Measurements from ENCODE around the gene C2orf76. TPM values are rescaled to one million over a fixed set of nuclear protein-coding genes. Genes with fewer than 3 reads are reported as not detected.

Gene C2orf76
- total and polyA plus RNA-seq, 4 donors = 17.4 to 29.5 (median 21.3) TPM

DNA sequence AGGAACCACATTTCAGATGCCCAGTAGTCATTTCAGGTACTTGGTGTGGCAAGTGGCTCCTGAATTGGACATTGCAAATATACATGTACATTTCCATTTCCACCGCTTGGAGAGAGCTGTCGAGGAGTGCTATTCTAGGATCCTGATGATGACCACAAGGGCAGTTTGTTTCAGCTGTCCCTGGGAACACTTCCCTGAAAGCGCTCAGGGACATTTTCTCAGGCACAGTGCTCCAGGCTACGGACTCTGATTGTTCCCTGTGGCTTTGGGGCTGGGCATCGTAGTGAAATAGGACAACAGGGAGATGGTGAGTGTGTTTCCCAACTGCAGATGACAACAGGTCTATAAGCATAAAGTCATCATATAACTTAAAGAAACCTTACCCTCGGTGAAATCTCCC, 3.2 kb upstream of the C2orf76 start:
- Histone ChIP-seq H3K36me3 (ENCODE audit: control insufficient read depth, insufficient read depth, low read length) (peaks cover 21% of the 10 kb centered on the region), H3K27ac (ENCODE audit: low read depth, low read length) (peak overlapping the region; percentile 82), H3K9me3 (ENCODE audit: control insufficient read depth, insufficient read depth, low read length) (no peaks in the 10 kb centered on the region), H3K4me3 (ENCODE audit: low read depth, low read length) (no peak overlapping the region), H3K4me1 (ENCODE audit: control insufficient read depth, insufficient read depth, low read length) (peaks cover 56% of the 10 kb centered on the region), H3K27me3 (ENCODE audit: control insufficient read depth, insufficient read depth, low read length) (no peaks in the 10 kb centered on the region)
- 42% methylated on average over 3 of the region's 6 CpGs for WGBS (ENCODE audit: insufficient coverage)
- no peak for DNase-seq (ENCODE audit: low read depth in 4 of 6, low spot score in 6 of 6)

DNA sequence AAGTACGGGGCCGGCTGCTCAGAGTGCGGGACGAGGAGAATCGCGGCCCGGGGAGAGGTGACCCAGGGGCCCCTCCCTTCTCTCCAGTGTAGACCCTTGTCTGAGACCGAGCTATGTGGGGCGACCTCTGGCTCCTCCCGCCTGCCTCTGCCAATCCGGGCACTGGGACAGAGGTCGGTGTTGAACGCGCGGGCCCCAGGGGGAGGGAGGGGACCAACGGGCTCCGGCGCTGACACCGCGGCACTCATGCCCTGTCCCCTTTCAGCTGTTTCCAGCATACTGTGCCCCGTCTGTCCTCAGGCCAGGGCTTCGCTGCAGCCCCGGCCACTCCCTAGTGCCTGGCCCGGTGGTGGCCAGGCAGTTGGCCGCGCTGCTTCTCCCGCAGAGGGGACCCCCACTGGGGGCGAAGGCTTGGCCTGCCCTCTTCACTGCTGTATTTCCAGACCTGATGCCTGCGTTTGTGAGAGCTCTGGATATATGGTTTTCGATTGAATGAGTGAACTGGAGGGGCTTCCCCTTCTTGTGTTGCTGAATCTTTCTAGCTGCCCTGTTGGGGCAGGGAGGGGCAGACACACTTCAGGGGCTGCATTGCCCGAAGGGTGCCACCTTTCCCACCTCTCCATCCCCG, 952 bp upstream of the C2orf76 start:
- DNase-seq (ENCODE audit: low read depth in 4 of 6, low spot score in 6 of 6) = peak in 4 of 6 donors; percentile 29 to 78 (median 52)
- Histone ChIP-seq H3K9me3 (ENCODE audit: control insufficient read depth, insufficient read depth, low read length) (no peaks in the 10 kb centered on the region), H3K4me1 (ENCODE audit: control insufficient read depth, insufficient read depth, low read length) (peaks cover 46% of the 10 kb centered on the region), H3K4me3 (ENCODE audit: low read depth, low read length) (peak overlapping the region; percentile 92), H3K27me3 (ENCODE audit: control insufficient read depth, insufficient read depth, low read length) (no peaks in the 10 kb centered on the region), H3K27ac (ENCODE audit: low read depth, low read length) (peak overlapping the region; percentile 95), H3K36me3 (ENCODE audit: control insufficient read depth, insufficient read depth, low read length) (peaks cover 10% of the 10 kb centered on the region)
- 2% methylated on average over 30 of the region's 32 CpGs for WGBS (ENCODE audit: insufficient coverage)

DNA sequence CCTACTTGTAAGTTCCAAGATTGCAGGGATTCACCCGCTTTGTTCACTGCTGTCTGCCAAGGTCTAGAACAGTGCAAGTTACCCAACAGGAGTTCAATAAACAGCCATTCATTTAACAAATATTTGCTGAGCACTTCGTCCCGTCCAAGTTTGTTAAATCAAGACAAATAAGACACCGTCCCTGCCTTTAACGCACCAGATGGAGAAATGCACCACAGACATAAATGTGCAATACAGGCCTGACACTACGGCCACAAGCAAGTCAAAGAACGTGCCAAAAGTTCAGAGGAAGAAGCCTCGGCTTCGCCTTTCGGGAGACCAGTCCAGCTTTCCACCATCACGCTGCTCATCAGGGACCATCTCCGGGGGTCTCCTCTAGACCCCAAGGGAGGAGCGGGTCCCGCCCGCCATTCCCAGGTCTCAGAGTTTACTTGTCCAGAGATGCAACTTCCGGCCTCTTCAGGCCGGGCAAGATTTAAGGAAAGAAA, 429 bp downstream of the C2orf76 start:
- DNase-seq (ENCODE audit: low read depth in 4 of 6, low spot score in 6 of 6) = no peak
- Histone ChIP-seq H3K27me3 (ENCODE audit: control insufficient read depth, insufficient read depth, low read length) (no peaks in the 10 kb centered on the region), H3K4me3 (ENCODE audit: low read depth, low read length) (peak overlapping the region; percentile 92), H3K36me3 (ENCODE audit: control insufficient read depth, insufficient read depth, low read length) (peaks cover 3% of the 10 kb centered on the region), H3K4me1 (ENCODE audit: control insufficient read depth, insufficient read depth, low read length) (peaks cover 35% of the 10 kb centered on the region), H3K27ac (ENCODE audit: low read depth, low read length) (peak overlapping the region; percentile 81), H3K9me3 (ENCODE audit: control insufficient read depth, insufficient read depth, low read length) (no peaks in the 10 kb centered on the region)
- WGBS (ENCODE audit: insufficient coverage) = 1% methylated on average over 17 of the region's 17 CpGs

DNA sequence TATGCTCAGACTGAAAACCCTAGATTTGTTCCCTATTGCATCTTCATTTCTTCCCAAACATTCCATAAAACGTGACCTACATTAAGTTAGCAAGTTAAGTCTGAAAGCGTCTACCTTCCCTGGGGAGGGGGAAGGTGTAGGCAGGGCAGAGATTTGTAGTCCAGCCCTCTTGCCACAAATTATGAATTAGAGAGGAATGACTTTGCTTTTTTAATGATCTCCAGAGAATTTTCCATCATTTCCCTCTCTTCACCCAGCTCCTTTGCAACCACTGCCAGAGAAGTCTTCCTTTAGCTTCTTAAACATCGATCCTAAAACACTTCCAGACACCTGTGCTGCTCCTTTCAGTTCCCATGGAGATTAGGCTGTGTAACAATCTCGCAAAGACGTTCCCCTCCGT, 1.2 kb downstream of the C2orf76 start:
- no peaks in the 10 kb centered on the region for H3K9me3 ChIP-seq (ENCODE audit: control insufficient read depth, insufficient read depth, low read length)
- peak overlapping the region; percentile 92 for H3K4me3 ChIP-seq (ENCODE audit: low read depth, low read length)
- WGBS (ENCODE audit: insufficient coverage) = 32% methylated on average over 4 of the region's 6 CpGs
- DNase-seq (ENCODE audit: low read depth in 4 of 6, low spot score in 6 of 6) = no peak
- H3K36me3 ChIP-seq (ENCODE audit: control insufficient read depth, insufficient read depth, low read length) = peaks cover 3% of the 10 kb centered on the region
- peaks cover 29% of the 10 kb centered on the region for H3K4me1 ChIP-seq (ENCODE audit: control insufficient read depth, insufficient read depth, low read length)
- H3K27me3 ChIP-seq (ENCODE audit: control insufficient read depth, insufficient read depth, low read length) = no peaks in the 10 kb centered on the region
- no peak overlapping the region for H3K27ac ChIP-seq (ENCODE audit: low read depth, low read length)

DNA sequence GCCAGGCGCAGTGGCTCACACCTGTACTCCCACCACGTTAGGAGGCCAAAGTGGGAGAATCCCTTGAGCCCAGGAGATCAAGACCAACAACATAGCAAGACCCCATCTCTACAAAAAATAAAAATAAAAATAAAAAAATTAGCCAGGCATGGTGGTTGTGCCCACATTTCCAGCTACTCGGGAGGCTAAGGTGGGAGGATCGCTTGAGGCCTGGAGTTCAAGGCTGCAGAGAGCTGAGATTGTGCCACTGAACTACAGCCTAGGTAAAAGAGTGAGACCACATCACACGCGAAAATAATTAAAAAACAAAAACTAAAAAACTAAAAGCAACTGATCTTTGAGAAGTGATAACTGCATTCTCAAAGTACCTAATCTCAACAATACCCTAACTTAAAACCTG, 1.8 kb downstream of the C2orf76 start:
- Histone ChIP-seq H3K27ac (ENCODE audit: low read depth, low read length) (no peak overlapping the region), H3K36me3 (ENCODE audit: control insufficient read depth, insufficient read depth, low read length) (peaks cover 3% of the 10 kb centered on the region), H3K4me3 (ENCODE audit: low read depth, low read length) (no peak overlapping the region), H3K4me1 (ENCODE audit: control insufficient read depth, insufficient read depth, low read length) (peaks cover 29% of the 10 kb centered on the region), H3K9me3 (ENCODE audit: control insufficient read depth, insufficient read depth, low read length) (no peaks in the 10 kb centered on the region), H3K27me3 (ENCODE audit: control insufficient read depth, insufficient read depth, low read length) (no peaks in the 10 kb centered on the region)
- no peak for DNase-seq (ENCODE audit: low read depth in 4 of 6, low spot score in 6 of 6)
- 100% methylated on average over 4 of the region's 6 CpGs for WGBS (ENCODE audit: insufficient coverage)

DNA sequence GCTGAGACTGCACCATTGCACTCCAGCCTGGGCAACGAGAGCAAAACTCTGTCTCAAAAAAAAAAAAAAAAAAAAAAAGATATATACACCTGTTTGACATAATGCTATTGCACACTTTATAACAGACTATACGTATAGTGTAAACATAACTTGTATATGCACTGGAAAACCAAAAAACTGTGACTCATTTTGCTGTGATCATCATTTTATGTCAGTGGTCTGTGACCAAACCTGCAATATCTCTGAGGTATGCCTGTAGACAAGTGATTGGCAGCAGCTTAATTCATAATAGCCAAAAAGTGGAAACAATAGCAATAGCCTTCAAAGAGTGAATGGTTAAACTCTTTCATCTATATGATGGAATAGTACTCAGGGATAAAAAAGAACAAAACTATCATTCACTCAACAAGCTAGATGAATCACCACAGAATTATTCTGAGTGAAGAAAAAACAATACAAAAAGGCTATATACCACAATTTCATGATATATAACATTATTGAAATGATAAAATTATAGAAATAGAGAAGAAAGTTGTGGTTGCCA, 6.1 kb downstream of the C2orf76 start:
- no peak for DNase-seq (ENCODE audit: low read depth in 4 of 6, low spot score in 6 of 6)
- Histone ChIP-seq H3K9me3 (ENCODE audit: control insufficient read depth, insufficient read depth, low read length) (no peaks in the 10 kb centered on the region), H3K4me3 (ENCODE audit: low read depth, low read length) (no peak overlapping the region), H3K27me3 (ENCODE audit: control insufficient read depth, insufficient read depth, low read length) (no peaks in the 10 kb centered on the region), H3K4me1 (ENCODE audit: control insufficient read depth, insufficient read depth, low read length) (no peaks in the 10 kb centered on the region), H3K36me3 (ENCODE audit: control insufficient read depth, insufficient read depth, low read length) (no peaks in the 10 kb centered on the region), H3K27ac (ENCODE audit: low read depth, low read length) (no peak overlapping the region)
- no CpG with 5 or more reads among the region's 2 CpGs for WGBS (ENCODE audit: insufficient coverage)

DNA sequence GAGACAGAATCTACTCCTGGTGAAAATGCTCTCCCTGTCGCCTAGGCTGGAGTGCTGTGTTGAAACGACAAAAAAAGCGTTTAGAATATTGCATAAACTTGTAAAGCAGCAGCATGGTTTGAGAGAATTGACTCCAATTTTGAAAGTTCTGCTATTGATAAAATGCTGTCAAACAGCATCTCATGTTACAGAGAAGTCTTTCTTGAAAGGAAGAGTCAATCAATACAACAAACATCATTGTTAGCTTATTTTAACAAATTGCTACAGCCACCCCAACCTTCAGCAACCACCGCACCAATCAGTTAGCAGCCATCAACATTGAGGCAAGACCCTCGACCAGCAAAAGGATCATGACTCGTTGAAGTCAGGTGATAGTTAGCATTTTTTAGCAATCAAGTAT, 6.9 kb downstream of the C2orf76 start:
- H3K27me3 ChIP-seq (ENCODE audit: control insufficient read depth, insufficient read depth, low read length) = no peaks in the 10 kb centered on the region
- no peaks in the 10 kb centered on the region for H3K36me3 ChIP-seq (ENCODE audit: control insufficient read depth, insufficient read depth, low read length)
- H3K27ac ChIP-seq (ENCODE audit: low read depth, low read length) = no peak overlapping the region

DNA sequence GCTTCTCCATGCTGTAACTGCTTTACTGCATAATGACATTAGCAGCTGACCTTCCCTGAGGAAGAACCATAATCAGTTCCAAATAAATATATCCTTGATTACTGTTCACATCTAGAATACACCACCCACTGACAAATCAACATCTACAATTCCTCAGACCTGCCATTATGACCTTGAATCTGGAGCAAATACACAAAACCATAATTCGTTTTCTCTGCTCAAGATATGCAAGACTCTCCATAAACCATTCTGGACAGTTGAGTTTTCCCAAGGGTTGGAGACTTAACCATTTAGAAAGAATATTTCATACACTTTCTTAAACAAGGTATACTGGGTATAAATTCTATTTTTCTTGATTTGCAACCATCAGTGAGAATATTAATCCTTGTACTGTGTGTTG, 11.8 kb downstream of the C2orf76 start:
- Histone ChIP-seq H3K36me3 (ENCODE audit: control insufficient read depth, insufficient read depth, low read length) (no peaks in the 10 kb centered on the region), H3K9me3 (ENCODE audit: control insufficient read depth, insufficient read depth, low read length) (no peaks in the 10 kb centered on the region), H3K4me3 (ENCODE audit: low read depth, low read length) (no peak overlapping the region), H3K4me1 (ENCODE audit: control insufficient read depth, insufficient read depth, low read length) (no peaks in the 10 kb centered on the region), H3K27me3 (ENCODE audit: control insufficient read depth, insufficient read depth, low read length) (no peaks in the 10 kb centered on the region), H3K27ac (ENCODE audit: low read depth, low read length) (no peak overlapping the region)
- DNase-seq (ENCODE audit: low read depth in 4 of 6, low spot score in 6 of 6) = no peak
- no CpG with 5 or more reads among the region's 1 CpG for WGBS (ENCODE audit: insufficient coverage)

More for the DNA sequence above, 6.9 kb downstream of the C2orf76 start:
- DNase-seq (ENCODE audit: low read depth in 4 of 6, low spot score in 6 of 6) = no peak
- Histone ChIP-seq H3K9me3 (ENCODE audit: control insufficient read depth, insufficient read depth, low read length) (no peaks in the 10 kb centered on the region), H3K4me3 (ENCODE audit: low read depth, low read length) (no peak overlapping the region), H3K4me1 (ENCODE audit: control insufficient read depth, insufficient read depth, low read length) (no peaks in the 10 kb centered on the region)
- 95% methylated on average over 3 of the region's 6 CpGs for WGBS (ENCODE audit: insufficient coverage)

DNA sequence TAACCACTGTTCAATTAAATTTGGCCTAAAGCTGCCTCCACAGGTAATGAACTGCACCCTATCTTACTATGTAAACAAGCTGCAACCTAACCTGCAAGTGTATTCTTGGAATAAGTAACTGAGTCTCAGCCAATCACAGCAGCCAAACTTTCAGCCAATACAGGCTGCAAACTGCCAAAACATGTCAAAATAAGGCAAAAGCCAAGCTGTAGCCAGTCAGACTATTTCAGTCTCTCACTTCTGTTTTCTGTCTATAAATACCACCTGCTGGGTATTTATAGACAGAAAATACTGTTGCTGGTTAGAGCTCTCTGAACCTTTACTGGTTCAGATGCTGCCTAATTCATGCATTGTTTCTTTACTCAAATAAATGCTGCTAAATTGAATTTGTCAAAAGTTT, 14.3 kb downstream of the C2orf76 start:
- H3K27me3 ChIP-seq (ENCODE audit: control insufficient read depth, insufficient read depth, low read length) = no peaks in the 10 kb centered on the region
- H3K4me1 ChIP-seq (ENCODE audit: control insufficient read depth, insufficient read depth, low read length) = no peaks in the 10 kb centered on the region
- H3K4me3 ChIP-seq (ENCODE audit: low read depth, low read length) = no peak overlapping the region
- no peaks in the 10 kb centered on the region for H3K36me3 ChIP-seq (ENCODE audit: control insufficient read depth, insufficient read depth, low read length)
- no peak overlapping the region for H3K27ac ChIP-seq (ENCODE audit: low read depth, low read length)
- peak in 2 of 6 donors; percentile 8 to 86 for DNase-seq (ENCODE audit: low read depth in 4 of 6, low spot score in 6 of 6)
- H3K9me3 ChIP-seq (ENCODE audit: control insufficient read depth, insufficient read depth, low read length) = no peaks in the 10 kb centered on the region

DNA sequence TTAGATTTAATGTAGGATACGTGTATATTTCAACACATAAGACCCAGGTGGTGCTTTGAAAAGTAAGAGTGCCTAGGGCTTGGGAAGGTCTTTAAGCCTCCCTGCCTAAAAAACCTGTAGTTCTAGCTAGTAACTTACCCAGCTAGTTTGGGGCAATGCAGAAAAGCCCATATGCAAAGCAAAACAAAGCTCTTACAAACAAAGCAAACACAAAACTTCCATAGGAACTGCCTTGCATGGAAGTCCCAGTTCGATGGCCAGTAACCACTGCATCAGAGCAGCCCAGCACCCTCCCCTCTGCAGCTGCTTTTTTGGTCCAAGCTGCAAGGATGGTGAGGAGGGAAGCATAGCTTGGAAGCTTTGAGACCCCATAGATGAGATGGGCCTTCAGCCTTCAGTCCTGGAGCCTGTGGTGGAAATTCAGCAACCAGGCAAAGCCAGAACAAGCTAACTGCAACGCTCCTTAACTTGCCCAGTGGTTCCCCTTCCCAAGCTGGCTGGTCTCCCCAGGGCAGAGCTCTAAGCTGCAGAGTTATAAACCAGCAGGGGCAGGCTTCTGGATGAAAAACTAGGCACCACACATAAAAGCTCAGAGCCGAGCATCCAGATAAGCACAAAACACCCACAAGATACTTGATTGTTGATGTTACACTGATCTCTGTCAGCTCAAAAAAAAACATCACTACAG, 16.2 kb downstream of the C2orf76 start:
- Histone ChIP-seq H3K36me3 (ENCODE audit: control insufficient read depth, insufficient read depth, low read length) (no peaks in the 10 kb centered on the region), H3K4me1 (ENCODE audit: control insufficient read depth, insufficient read depth, low read length) (no peaks in the 10 kb centered on the region), H3K9me3 (ENCODE audit: control insufficient read depth, insufficient read depth, low read length) (no peaks in the 10 kb centered on the region), H3K4me3 (ENCODE audit: low read depth, low read length) (no peak overlapping the region), H3K27ac (ENCODE audit: low read depth, low read length) (no peak overlapping the region), H3K27me3 (ENCODE audit: control insufficient read depth, insufficient read depth, low read length) (no peaks in the 10 kb centered on the region)
- WGBS (ENCODE audit: insufficient coverage) = 14% methylated on average over 1 of the region's 4 CpGs
- DNase-seq (ENCODE audit: low read depth in 4 of 6, low spot score in 6 of 6) = peak in 1 of 6 donors; percentile 11
